Astrocyte (in vitro differentiated cells and primary cell): Measurements from ENCODE around the gene STK4.

Source experiments
- CTCF ChIP-seq: IDR thresholded peaks from 2 replicates; pipeline ENCODE4 v1.5.1; 2011; ENCODE audit warnings: low read depth, mild to moderate bottlenecking, inconsistent platforms, low read length, moderate library complexity; ENCODE audit not compliant: insufficient read depth
- EZH2 ChIP-seq: IDR thresholded peaks from 2 replicates; pipeline ENCODE4 v1.6.1; 2012; ENCODE audit warnings: mild to moderate bottlenecking, low read length, inconsistent platforms; ENCODE audit not compliant: insufficient read depth

DNA sequence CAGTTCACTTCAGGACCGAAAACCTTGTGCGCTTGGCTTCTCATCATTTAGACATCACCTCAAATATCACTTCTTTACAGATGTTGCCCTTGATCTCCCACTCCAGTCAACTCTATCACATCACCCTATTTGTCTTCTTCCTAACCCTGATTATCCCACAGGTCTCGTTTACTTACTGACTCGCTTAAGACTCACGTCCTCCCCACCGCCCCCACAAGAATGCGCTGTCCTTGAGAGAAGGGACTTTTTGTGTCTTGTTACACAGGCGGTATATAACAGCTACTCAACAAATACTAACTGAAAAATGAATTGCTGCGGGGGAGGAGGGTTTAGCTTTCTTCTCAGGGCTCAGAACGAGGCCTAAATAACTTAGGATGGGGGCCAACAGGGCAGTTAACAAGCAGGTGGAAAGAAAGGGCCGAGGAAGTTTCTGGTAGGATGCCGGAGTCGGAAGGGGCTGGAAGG, 6.6 kb upstream of the STK4 start:
- TF ChIP-seq CTCF, result no peak
- no peak for TF ChIP-seq EZH2
